Gastroesophageal sphincter (tissue), 4 donors: ENCODE measurements around the gene IGIP. TPM values are rescaled to one million over a fixed set of nuclear protein-coding genes. Genes with fewer than 3 reads are reported as not detected.

ENCODE experiments used
- ATAC-seq: fragments of 150-250 bp; one replicate; pipeline ENCODE4 v1.9.1; 2016; ENCODE audit warnings: mild to moderate bottlenecking, moderate library complexity
- H3K27ac ChIP-seq, 4 donors: fragments of 200-600 bp; sonication (generic) in 3 of 4; 1 replicate in 3 of 4; 2 replicates in 1 of 4; pipeline ENCODE4 v1.5.1; 2016 to 2019
- H3K27me3 ChIP-seq: fragments of 200-600 bp; sonication (generic); one replicate; pipeline ENCODE4 v1.5.1; 2019
- H3K36me3 ChIP-seq, 2 donors: fragments of 200-600 bp; sonication (generic); one replicate each; pipeline ENCODE4 v1.5.1; 2019; ENCODE audit warnings: control low read depth in 1 of 2
- H3K4me1 ChIP-seq, 3 donors: fragments of 200-600 bp; sonication (generic); 1 replicate in 2 of 3; 2 replicates in 1 of 3; pipeline ENCODE4 v1.5.1; 2016 to 2019; ENCODE audit warnings: control low read depth in 2 of 3
- H3K4me3 ChIP-seq, 2 donors: fragments of 200-600 bp; sonication (generic); one replicate each; pipeline ENCODE4 v1.5.1; 2019; ENCODE audit warnings: mild to moderate bottlenecking in 1 of 2, moderate library complexity in 1 of 2
- H3K9me3 ChIP-seq, 3 donors: fragments of 200-600 bp; sonication (generic); one replicate each; pipeline ENCODE4 v1.5.1; 2017 to 2019; ENCODE audit warnings: control low read depth in 2 of 3
- CTCF ChIP-seq, 4 experiments: fragments of 200-600 bp in 2 of 4; fragments of 450-650 bp in 2 of 4; sonication (generic) in 1 of 4; IDR thresholded peaks; one replicate each; pipeline ENCODE4 v1.5.1; 2017 to 2019; ENCODE audit warnings: antibody characterized with exemption in 4 of 4, mild to moderate bottlenecking in 2 of 4, moderate library complexity in 2 of 4
- EP300 ChIP-seq: sonication (generic); formaldehyde crosslinking; IDR thresholded peaks from one replicate; pipeline ENCODE4 v1.6.1; 2017; ENCODE audit warnings: antibody characterized with exemption, mild to moderate bottlenecking
- POLR2A ChIP-seq, 2 donors: fragments of 450-650 bp; IDR thresholded peaks; one replicate each; pipeline ENCODE4 v1.6.1; 2017; ENCODE audit warnings: antibody characterized with exemption in 2 of 2, mild to moderate bottlenecking in 2 of 2, moderate library complexity in 1 of 2
- POLR2AphosphoS5 ChIP-seq: sonication (generic); formaldehyde crosslinking; IDR thresholded peaks from one replicate; pipeline ENCODE4 v1.6.1; 2017; ENCODE audit warnings: antibody characterized with exemption
- WGBS, 2 donors: methylation state at CpG; one replicate each; pipeline ENCODE4 v1.1.5; 2018; ENCODE audit warnings: low coverage in 1 of 2; 5-methylcytosine and 5-hydroxymethylcytosine counted together
- total RNA-seq, 4 donors: library from RNA; depleted of rRNA; stranded (reverse); fragments of >200 nt; gene quantifications; one replicate each; pipeline ENCODE4 v1.1.0, GENCODE V29; 2016

Gene IGIP
- total RNA-seq, 4 donors from 2014 or later = 26.0 to 36.6 (median 28.7) TPM

DNA sequence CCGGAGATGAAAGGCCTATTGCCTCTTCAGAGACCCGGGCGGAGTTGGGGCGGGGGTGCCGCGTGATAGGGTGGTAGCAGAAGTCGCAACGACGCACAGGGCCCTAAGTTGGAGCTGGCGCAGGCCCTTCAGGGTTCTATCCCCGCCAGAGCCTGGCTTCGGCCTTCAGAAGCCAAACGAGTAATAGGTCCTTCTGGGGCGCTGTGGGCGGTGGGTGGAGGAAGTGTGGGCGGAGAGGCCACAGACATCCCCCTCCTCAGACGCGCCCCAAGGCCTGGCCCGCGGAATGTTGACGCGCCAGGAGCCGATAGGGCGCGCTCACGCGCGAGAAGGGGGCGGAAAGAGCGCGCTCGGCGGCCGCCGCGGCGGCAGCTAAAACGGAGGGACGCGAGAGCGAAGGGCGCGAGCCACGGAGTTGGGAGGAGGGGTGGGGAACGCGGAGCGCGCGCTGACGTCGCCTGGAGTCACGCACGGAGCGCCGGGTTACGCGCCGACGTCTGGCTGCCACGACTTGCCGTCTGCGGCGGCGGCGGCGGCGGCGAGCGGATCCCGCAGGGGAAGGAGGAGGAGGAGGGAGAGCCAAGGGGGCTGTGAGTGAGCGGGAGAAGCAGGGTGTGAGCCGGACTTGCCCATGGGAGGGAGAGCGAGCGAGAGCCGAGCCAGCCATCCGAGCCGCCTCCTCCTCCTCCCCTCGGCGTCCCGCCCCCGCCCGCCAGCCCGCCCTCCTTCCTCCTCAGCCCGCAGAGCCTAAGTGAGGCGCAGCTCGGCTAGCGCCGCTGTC, 18.2 kb upstream of the IGIP start:
- TF ChIP-seq POLR2A (IDR thresholded peaks at IDR 0.05) (peak; percentile 84 to 89), EP300 (no peak), POLR2AphosphoS5 (peak; percentile 85), CTCF (IDR thresholded peaks at IDR 0.05) (peak in 3 of 4 experiments; percentile 31 to 39 (median 38))

GRCh38 chr5:140108093-140109017, 17.4 kb upstream of the IGIP start:
- TF ChIP-seq CTCF (IDR thresholded peaks at IDR 0.05) (peak in 1 of 4 experiments; percentile 8), EP300 (no peak)
- Histone ChIP-seq H3K4me3 (peak overlapping the region; percentile 72 to 88), H3K27me3 (no peaks in the 10 kb centered on the region), H3K9me3 (no peaks in the 10 kb centered on the region), H3K4me1 (peaks cover 3 to 67% (median 19%) of the 10 kb centered on the region in 3 donors), H3K27ac (peak overlapping the region; percentile 93 to 99 (median 96)), H3K36me3 (no peaks in the 10 kb centered on the region)
- 0 to 31% methylated on average over 6 to 7 of the region's 52 CpGs for WGBS, 2 donors
- ATAC-seq = no peak

More for the DNA sequence above, 18.2 kb upstream of the IGIP start:
- Histone ChIP-seq H3K27ac (peak overlapping the region; percentile 93 to 99 (median 96)), H3K4me1 (peaks cover 3 to 59% (median 14%) of the 10 kb centered on the region in 3 donors), H3K4me3 (peak overlapping the region; percentile 72 to 88), H3K27me3 (no peaks in the 10 kb centered on the region), H3K9me3 (no peaks in the 10 kb centered on the region), H3K36me3 (no peaks in the 10 kb centered on the region)
- peak; percentile 98 for ATAC-seq
- 0 to 1% methylated on average over 12 to 15 of the region's 88 CpGs for WGBS, 2 donors

DNA sequence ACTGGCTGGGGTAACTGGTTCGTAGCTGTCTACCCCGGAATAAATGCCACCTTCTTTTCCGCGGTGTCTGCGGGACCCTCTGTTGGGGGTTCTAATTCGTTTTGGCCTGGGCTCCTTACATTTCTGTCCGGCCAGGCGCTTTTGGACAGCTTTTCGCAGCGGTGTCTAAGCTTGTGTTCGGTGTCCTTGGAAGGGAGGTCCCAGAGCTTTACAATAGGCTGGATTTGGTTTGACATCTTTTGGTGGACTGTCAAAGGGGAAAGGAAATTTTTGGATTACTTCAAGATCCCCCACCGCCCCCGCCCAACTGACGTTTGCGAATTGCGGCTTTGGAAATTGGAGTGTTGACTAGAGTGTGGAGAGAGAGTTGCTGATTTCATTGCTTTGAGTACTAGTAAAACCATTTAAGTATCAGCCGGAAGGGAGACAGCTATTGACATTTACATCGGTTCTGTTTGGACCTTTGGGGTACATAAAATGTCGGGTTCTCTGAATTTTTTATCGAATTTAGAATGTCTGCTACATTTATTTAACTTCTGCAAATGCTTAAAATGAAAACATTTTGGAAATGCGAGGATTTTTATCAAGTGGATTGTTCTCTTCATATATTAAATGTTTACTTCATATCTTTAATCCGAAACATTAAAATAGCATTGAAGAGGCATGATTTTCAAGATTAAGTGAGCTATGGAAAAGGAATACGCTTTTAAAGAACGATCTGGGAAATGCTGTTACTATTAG, 16.5 kb upstream of the IGIP start:
- no peaks in the 10 kb centered on the region for H3K27me3 ChIP-seq
- peak overlapping the region in 1 of 2 donors; percentile 88 for H3K4me3 ChIP-seq
- H3K9me3 ChIP-seq = no peaks in the 10 kb centered on the region
- TF ChIP-seq POLR2A (IDR thresholded peaks at IDR 0.05) = no peak
- no peak for TF ChIP-seq CTCF (IDR thresholded peaks at IDR 0.05)
- TF ChIP-seq EP300 = no peak
- no peak for TF ChIP-seq POLR2AphosphoS5
- 66 to 71% methylated on average over 10 to 19 of the region's 24 CpGs for WGBS, 2 donors
- H3K27ac ChIP-seq = peak overlapping the region in 3 of 4 donors; percentile 40 to 99 (median 97)
- peaks cover 3 to 68% (median 19%) of the 10 kb centered on the region in 3 donors for H3K4me1 ChIP-seq
- no peak for ATAC-seq
- H3K36me3 ChIP-seq = no peaks in the 10 kb centered on the region

- H3K27me3 ChIP-seq = no peaks in the 10 kb centered on the region
- ATAC-seq = no peak
- WGBS, 2 donors = 80 to 81% methylated on average over 2 of the region's 2 CpGs
- H3K4me1 ChIP-seq = peaks cover 3 to 74% (median 19%) of the 10 kb centered on the region in 3 donors
- no peak overlapping the region for H3K4me3 ChIP-seq
- no peaks in the 10 kb centered on the region for H3K36me3 ChIP-seq
- no peak overlapping the region for H3K27ac ChIP-seq
- no peaks in the 10 kb centered on the region for H3K9me3 ChIP-seq
- TF ChIP-seq POLR2AphosphoS5 (no peak), CTCF (IDR thresholded peaks at IDR 0.05) (no peak), POLR2A (IDR thresholded peaks at IDR 0.05) (no peak), EP300 (no peak)
These were observed 15.7 kb upstream of the IGIP start for GRCh38 chr5:140109759-140110645.
